Esophagus squamous epithelium (tissue), 4 donors: ENCODE results near the gene CEP128.

Experiments
- CTCF ChIP-seq, 6 experiments: fragments of 450-650 bp in 4 of 6; fragments of 200-600 bp in 2 of 6; sonication (generic) in 2 of 6; IDR thresholded peaks; one replicate each; pipeline ENCODE4 v1.5.1; 2016 to 2019; ENCODE audit warnings: antibody characterized with exemption in 6 of 6, mild to moderate bottlenecking in 4 of 6, moderate library complexity in 4 of 6
- POLR2A ChIP-seq, 4 donors: fragments of 450-650 bp; IDR thresholded peaks; one replicate each; pipeline ENCODE4 v1.6.1; 2017; ENCODE audit warnings: antibody characterized with exemption in 4 of 4, mild to moderate bottlenecking in 4 of 4, moderate library complexity in 3 of 4

DNA sequence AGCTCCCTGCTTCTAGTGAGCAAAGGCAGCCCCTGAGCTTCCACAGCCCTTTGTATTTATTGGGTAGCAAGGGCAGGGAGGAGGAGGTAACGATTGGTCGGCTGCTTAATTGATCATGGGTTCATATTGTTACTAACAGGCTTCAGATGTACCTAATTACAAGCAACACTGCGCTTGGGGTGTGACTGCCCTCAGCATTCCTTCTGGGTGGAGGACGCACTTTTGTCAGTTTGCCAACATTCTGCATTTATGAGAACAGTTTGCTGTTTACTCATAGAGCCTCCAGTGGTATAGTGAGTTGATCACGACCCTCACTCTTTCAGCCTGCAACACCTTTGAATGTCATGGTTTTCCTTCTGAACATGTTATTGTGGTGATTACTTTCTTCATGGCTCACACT, 23.5 kb upstream of the CEP128 start:
- TF ChIP-seq CTCF (IDR thresholded peaks at IDR 0.05), result no peak
- TF ChIP-seq POLR2A (IDR thresholded peaks at IDR 0.05), result no peak
